HG02623 (cell line): ENCODE measurements around the gene SAGE1.
"Not testable (repeated sequence)": the region's sequence is repeated elsewhere in the genome, so short reads cannot be mapped to it uniquely, and the experiment has no call there.

Experiments used
- ATAC-seq: cut with Tn5 transposase; IDR thresholded peaks from one replicate; pipeline ENCODE4 v1.9.1; 2021; ENCODE audit warnings: moderate library complexity; ENCODE audit not compliant: unreplicated experiment

The SAGE1 gene, protein sequence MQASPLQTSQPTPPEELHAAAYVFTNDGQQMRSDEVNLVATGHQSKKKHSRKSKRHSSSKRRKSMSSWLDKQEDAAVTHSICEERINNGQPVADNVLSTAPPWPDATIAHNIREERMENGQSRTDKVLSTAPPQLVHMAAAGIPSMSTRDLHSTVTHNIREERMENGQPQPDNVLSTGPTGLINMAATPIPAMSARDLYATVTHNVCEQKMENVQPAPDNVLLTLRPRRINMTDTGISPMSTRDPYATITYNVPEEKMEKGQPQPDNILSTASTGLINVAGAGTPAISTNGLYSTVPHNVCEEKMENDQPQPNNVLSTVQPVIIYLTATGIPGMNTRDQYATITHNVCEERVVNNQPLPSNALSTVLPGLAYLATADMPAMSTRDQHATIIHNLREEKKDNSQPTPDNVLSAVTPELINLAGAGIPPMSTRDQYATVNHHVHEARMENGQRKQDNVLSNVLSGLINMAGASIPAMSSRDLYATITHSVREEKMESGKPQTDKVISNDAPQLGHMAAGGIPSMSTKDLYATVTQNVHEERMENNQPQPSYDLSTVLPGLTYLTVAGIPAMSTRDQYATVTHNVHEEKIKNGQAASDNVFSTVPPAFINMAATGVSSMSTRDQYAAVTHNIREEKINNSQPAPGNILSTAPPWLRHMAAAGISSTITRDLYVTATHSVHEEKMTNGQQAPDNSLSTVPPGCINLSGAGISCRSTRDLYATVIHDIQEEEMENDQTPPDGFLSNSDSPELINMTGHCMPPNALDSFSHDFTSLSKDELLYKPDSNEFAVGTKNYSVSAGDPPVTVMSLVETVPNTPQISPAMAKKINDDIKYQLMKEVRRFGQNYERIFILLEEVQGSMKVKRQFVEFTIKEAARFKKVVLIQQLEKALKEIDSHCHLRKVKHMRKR

DNA sequence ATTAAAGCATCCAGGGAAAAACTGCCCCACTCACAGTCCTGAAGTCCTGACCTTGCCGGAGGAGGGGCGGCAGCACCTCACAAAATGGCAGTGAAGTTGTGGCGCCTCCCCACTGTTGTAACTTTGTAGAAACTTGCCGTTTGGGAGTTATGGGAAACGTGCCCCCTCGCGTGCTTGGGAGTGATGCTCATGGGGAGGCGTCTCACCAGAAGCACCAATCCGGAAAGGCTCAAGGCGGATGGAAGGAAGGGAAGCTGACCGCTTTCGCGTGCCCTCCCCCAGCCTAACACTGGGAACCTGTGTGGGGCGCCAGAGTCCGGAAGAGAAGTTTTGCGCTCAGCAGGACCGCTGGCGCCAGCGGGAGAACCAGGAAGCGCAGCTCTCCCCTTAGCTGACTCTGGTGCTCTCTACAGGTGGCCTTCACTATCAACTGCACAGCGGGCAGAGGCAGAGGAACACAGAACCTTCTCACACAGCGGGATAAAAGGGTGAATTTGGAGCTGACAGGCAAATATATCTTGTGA, at the start of gene SAGE1, which contains the start of gene CT45A10:
Gene SAGE1, plus strand, starts transcription at position 423 of the 524 bp plus-strand sequence. CDS start 2,527 bp downstream, outside the sequence.
Gene CT45A10, minus strand, starts transcription at position 151 of the 524 bp plus-strand sequence. CDS start 8,100 bp downstream, outside the sequence.
- ATAC-seq: no peak

DNA sequence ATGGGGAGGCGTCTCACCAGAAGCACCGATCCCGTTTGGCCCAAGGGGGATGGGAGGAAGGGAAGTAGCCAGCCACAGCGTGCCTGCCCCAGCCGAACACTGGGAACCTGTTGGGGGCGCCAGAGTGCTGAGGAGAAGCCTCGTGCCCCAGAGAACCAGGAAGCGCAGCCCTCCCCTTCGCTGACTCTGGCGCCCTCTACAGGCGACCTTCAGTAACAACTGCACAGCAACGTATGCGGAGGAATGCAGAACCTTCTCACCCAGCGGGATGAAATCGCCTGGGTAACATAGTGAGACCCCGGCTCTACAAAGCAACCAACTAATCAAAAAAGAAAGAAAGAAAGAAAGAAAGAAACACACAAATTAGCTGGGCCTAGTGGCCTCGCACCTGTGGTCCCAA, 39.1 kb upstream of the SAGE1 start, which contains the start of gene CT45A8:
Gene CT45A8, minus strand, starts transcription at position 101 of the 400 bp plus-strand sequence. CDS start 3,755 bp downstream, outside the sequence.
- ATAC-seq: not testable (repeated sequence)

DNA sequence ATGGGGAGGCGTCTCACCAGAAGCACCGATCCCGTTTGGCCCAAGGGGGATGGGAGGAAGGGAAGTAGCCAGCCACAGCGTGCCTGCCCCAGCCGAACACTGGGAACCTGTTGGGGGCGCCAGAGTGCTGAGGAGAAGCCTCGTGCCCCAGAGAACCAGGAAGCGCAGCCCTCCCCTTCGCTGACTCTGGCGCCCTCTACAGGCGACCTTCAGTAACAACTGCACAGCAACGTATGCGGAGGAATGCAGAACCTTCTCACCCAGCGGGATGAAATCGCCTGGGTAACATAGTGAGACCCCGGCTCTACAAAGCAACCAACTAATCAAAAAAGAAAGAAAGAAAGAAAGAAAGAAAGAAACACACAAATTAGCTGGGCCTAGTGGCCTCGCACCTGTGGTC, 21.8 kb upstream of the SAGE1 start, which contains the start of gene CT45A9:
Gene CT45A9, minus strand, starts transcription at position 101 of the 400 bp plus-strand sequence. CDS start 3,751 bp downstream, outside the sequence.
- ATAC-seq: not testable (repeated sequence)

DNA sequence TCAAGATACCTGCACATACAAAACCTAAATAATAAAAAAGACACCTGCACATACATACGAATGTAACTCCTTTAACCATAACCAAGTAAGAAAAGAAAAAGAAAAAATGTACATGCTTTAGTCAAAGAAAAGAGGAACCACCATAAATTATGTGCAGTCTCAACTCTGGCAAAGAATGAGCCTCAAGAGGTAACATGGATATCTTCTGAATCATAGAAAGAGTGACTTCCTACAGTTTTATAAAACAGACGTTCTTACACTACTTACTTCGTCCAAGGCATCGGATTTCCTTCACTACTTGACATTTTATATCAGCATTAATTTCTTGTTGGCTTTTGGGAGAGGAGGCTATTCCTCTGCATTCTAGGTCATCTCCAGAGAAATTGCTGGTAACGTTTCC, 10.8 kb upstream of the SAGE1 start:
- ATAC-seq: not testable (repeated sequence)

DNA sequence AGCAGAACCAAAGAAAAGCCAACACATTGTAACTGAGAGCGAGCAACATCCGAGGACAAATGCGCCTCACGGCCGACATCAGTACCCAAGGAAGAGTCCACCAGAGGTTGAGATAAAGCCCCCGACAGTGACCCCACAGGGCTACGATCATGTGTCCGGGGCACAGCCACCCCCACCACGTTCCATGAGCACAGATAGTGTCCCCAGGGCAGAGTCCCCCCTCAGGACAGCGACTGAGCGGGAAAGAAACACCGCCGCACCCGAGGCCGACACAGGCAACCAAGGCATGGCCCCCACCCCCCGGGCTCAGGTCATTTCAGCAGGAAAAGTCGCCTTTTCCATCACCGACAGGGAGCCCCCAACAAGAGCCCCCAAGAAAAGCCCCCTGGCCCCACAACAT, 5.3 kb upstream of the SAGE1 start:
- ATAC-seq: not testable (repeated sequence)

DNA sequence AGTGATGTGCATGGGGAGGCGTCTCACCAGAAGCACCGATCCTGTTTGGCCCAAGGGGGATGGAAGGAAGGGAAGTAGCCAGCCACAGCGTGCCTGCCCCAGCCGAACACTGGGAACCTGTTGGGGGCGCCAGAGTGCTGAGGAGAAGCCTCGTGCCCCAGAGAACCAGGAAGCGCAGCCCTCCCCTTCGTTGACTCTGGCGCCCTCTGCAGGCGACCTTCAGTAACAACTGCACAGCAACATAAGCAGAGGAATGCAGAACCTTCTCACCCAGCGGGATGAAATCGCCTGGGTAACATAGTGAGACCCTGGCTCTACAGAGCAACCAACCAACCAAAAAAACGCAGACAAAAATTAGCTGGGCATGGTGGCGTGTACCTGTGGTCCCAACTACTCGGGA, 4.5 kb upstream of the SAGE1 start:
- ATAC-seq: not testable (repeated sequence)

DNA sequence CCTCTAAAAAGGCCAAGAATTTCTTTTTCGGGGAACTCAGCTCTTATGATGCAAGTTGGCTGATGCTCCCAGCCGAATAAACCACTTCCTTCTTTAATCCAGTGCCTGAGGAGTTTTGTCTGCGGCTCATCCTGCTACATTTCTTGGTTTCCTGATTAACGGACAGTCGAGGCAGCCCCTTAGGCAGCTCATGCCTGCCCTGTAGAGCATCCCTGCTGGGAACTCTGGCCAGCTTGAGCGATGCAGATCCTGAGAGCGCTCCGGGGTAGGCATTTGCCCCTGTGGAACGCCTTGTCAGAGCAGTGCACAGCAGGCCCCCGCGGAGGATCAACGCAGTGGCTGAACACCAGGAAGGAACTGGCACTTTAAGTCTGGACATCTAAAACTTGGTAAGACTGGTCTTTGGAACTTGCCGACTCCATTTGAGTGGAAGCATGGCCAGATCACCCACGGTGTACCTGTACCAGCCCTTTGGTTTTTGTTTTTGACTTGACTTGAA, 3.4 kb upstream of the SAGE1 start:
- no peak for ATAC-seq

- no peak for ATAC-seq
Observed at GRCh38 chrX:135892781-135893180, 735 bp upstream of the SAGE1 start.

DNA sequence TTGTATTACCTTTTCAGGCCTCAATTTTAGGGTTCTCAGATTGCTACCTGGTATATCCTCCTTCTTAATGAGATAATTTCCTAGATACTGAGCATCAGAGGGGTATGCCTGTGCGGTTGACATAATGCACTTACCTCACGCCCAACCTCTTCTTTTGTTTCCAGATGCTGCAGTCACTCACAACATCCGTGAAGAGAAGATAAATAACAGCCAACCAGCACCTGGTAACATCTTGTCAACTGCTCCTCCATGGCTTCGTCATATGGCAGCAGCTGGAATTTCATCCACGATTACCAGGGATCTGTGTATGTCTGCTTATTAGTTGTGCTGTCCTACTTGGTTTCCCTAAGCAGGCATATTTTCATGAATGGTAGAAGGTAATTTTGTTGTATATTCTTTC, 16.7 kb downstream of the SAGE1 start:
- no peak for ATAC-seq

GRCh38 chrX:135914404-135914803, 20.9 kb downstream of the SAGE1 start:
- no peak for ATAC-seq

- ATAC-seq: not testable (repeated sequence)
Observed at GRCh38 chrX:135920516-135920915, 27.0 kb downstream of the SAGE1 start.

DNA sequence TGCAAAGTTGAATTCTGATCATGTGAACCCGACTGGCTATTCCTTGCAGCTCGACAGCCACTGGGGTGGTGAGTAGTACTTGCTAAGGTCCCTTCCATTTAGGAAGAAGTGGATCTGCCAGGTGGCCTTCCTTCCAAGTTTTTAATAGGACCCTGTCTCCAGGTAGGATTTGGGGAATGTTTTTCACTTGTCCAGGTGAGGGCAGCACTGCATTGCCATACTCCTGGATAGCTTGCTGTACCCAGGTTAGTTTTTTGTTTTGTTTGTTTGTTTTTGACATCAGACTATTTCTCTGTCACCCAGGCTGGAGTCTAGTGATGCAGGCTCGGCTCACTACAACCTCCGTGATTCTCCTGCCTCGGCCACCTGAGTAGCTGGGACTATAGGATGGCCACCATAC, 29.8 kb downstream of the SAGE1 start:
- ATAC-seq: no peak

- ATAC-seq: no peak
Observed at GRCh38 chrX:135927897-135928296, 34.4 kb downstream of the SAGE1 start.

- no peak for ATAC-seq
Observed at GRCh38 chrX:135931644-135932487, 38.4 kb downstream of the SAGE1 start.

GRCh38 chrX:135944486-135944885, 51.0 kb downstream of the SAGE1 start:
- ATAC-seq: no peak

DNA sequence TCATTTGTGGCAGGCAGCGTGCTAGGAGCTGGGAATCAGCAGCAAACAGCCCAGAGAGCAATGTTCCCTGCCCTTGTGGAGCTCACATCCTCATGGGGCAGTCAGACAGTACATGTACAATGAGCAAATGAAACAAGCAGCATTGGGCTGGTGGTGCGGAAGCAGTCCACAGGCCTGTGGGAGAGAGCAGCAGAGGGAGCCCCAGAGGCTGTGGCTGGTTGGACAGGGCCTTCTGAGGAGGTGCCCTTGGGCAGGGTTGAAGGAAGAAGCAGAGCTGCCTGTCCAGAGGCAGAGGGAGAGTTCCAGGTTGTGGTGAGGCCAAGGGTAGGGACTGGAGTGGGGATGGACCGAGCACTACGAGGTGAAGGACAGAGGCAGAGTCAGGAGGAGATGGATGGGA, 57.8 kb downstream of the SAGE1 start:
- ATAC-seq: no peak
